Right lobe of liver (tissue), 4 donors: ENCODE results near the gene MAGI1.

Source experiments
- POLR2A ChIP-seq: fragments of 450-650 bp; IDR thresholded peaks from one replicate; pipeline ENCODE4 v1.6.1; 2017; ENCODE audit warnings: antibody characterized with exemption, mild to moderate bottlenecking
- TF ChIP-seq, protein P1 (sequence below), 4 donors: fragments of 200-600 bp in 3 of 4; fragments of 450-650 bp in 1 of 4; IDR thresholded peaks; one replicate each; pipeline versions ENCODE4 v1.5.1 to v1.8.0; 2016 to 2022; ENCODE audit warnings: antibody characterized with exemption in 4 of 4, mild to moderate bottlenecking in 2 of 4
- donor health status: DM: no; HTN: no; CAD: no.
- donor health status: DM: no; HTN: no; CAD: no.
- donor health status: DM: no; HTN: yes; CAD: no.

DNA sequence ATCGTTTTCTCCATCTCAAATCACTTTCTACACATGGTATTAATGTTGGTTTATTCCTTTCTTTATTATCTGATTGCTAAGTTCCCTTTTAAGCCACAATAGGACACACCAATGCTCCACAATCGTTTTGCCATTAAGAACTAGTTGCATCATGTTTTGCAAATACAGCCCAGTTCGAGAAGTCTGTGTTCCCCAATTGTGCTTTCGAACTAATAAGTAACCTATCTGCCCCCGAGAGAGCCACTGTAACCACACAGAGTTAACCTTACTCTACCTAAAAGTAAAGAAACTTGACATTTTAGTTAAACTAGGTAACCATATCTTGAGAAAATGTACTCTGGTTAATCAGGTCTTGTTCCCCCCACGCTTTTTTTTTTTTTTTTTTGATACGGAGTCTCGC is 39.1 kb downstream of the MAGI1 start:
- no peak for TF ChIP-seq POLR2A
- TF ChIP-seq, protein P1, sequence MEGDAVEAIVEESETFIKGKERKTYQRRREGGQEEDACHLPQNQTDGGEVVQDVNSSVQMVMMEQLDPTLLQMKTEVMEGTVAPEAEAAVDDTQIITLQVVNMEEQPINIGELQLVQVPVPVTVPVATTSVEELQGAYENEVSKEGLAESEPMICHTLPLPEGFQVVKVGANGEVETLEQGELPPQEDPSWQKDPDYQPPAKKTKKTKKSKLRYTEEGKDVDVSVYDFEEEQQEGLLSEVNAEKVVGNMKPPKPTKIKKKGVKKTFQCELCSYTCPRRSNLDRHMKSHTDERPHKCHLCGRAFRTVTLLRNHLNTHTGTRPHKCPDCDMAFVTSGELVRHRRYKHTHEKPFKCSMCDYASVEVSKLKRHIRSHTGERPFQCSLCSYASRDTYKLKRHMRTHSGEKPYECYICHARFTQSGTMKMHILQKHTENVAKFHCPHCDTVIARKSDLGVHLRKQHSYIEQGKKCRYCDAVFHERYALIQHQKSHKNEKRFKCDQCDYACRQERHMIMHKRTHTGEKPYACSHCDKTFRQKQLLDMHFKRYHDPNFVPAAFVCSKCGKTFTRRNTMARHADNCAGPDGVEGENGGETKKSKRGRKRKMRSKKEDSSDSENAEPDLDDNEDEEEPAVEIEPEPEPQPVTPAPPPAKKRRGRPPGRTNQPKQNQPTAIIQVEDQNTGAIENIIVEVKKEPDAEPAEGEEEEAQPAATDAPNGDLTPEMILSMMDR (IDR thresholded peaks at IDR 0.05) = no peak
